ENCODE results near the gene SGCA. TPM values are rescaled to one million over a fixed set of nuclear protein-coding genes. Genes with fewer than 3 reads are reported as not detected.

SGCA gene
- total and polyA plus RNA-seq, 10 of the 15 experiments (the other 5 are each of a cell fraction or from before 2014, with no cell fraction given): 0.13 to 2.2 (median 0.50) TPM; not detected in 2

DNA sequence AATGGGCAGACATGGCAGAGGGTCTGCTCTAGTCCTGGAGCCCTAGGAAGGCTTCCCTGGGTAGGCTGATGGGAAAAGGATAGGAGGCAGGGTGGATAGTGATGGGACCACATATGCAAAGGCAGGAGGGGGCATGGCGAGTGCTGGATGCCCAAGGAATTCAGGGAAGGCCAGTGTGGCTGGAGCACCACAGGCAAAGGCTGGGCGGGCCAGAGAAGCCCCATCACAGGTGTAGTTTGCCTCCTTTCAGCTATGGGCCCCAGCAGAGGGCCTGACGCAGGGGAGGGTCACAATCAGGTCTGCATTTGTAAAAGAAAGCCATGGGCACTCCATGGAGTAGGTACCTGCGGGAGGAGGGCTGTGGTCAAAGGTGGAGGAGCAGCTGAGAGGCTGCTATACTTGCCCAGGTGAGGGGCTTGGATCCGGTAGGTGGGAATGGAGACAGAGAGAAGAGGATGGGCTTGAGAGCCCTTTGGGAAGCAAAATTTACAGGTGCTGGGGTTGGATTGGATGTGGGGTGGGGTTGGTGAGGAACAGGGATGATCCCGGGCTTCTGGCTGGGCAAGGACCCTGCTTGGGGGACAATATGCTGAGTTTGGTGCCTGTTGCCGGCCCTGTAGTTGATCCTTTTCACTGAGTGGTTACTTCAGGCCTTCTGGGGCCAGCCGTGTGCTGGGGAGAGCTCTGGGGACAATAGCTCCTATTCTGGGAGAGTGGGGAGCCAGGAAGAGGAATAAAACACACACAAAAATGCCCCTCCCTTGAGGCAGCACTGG, 42.2 kb downstream of the SGCA start:
- Histone ChIP-seq H2AFZ (ENCODE audit: control insufficient read depth, low read depth, low read length) (no peak overlapping the region), H3K4me3 (no peak overlapping the region), H3K4me1 (ENCODE audit: control insufficient read depth, insufficient read depth, low read length) (peaks cover 6% of the 10 kb centered on the region), H3K79me2 (ENCODE audit: control insufficient read depth, insufficient read depth, low read length) (no peaks in the 10 kb centered on the region), H3K36me3 (ENCODE audit: control insufficient read depth in 2 of 2, insufficient read depth in 2 of 2, low read length in 1 of 2) (no peaks in the 10 kb centered on the region), H4K20me1 (ENCODE audit: control insufficient read depth, insufficient read depth) (no peaks in the 10 kb centered on the region), H3K9ac (ENCODE audit: control insufficient read depth, insufficient read depth, low read length) (no peak overlapping the region), H3K27ac (ENCODE audit: control insufficient read depth, insufficient read depth) (no peak overlapping the region), H3K9me3 (replicated peaks; ENCODE audit: control insufficient read depth, insufficient read depth, low read length) (no peaks in the 10 kb centered on the region), H3K4me2 (ENCODE audit: control insufficient read depth, insufficient read depth) (no peak overlapping the region), H3K27me3 (replicated peaks in 1 of 2; ENCODE audit: control insufficient read depth in 2 of 2, insufficient read depth in 2 of 2, low read length in 1 of 2) (peaks cover 6% of the 10 kb centered on the region in 2 experiments; a peak in 2 of 4 replicates)
- in situ Hi-C loops (cut with MboI): loop anchor here (5.0 kb wide), 1 partner anchor 64 kb away; the partner anchor contains the start of gene TMEM92
- RAD21 ChIA-PET (ENCODE audit: unreplicated experiment): interaction anchor here (1.5 kb wide), 1 partner anchor 90 kb away, joined by 4 read pairs; no protein-coding TSS in a partner anchor
- SMC1A ChIA-PET (ENCODE audit: uncharacterized antibody, unreplicated experiment): interaction anchor here (0.7 kb wide), 1 partner anchor 46 kb away, joined by 3 read pairs; no protein-coding TSS in a partner anchor
- TF ChIP-seq POU2F2 (IDR thresholded peaks at IDR 0.05; ENCODE audit: borderline replicate concordance, low read depth, low read length): no peak
- TF ChIP-seq SIX5 (IDR thresholded peaks at IDR 0.05; ENCODE audit: low read depth, low read length, severe bottlenecking): no peak
- TF ChIP-seq, protein P1, sequence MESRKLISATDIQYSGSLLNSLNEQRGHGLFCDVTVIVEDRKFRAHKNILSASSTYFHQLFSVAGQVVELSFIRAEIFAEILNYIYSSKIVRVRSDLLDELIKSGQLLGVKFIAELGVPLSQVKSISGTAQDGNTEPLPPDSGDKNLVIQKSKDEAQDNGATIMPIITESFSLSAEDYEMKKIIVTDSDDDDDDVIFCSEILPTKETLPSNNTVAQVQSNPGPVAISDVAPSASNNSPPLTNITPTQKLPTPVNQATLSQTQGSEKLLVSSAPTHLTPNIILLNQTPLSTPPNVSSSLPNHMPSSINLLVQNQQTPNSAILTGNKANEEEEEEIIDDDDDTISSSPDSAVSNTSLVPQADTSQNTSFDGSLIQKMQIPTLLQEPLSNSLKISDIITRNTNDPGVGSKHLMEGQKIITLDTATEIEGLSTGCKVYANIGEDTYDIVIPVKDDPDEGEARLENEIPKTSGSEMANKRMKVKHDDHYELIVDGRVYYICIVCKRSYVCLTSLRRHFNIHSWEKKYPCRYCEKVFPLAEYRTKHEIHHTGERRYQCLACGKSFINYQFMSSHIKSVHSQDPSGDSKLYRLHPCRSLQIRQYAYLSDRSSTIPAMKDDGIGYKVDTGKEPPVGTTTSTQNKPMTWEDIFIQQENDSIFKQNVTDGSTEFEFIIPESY (IDR thresholded peaks at IDR 0.05): no peak
- no peak for TF ChIP-seq STAT1 (conservative IDR thresholded peaks at IDR 0.05)
- TF ChIP-seq MXI1 (IDR thresholded peaks at IDR 0.05; ENCODE audit: low read depth, low read length): no peak
- TF ChIP-seq, protein P2, sequence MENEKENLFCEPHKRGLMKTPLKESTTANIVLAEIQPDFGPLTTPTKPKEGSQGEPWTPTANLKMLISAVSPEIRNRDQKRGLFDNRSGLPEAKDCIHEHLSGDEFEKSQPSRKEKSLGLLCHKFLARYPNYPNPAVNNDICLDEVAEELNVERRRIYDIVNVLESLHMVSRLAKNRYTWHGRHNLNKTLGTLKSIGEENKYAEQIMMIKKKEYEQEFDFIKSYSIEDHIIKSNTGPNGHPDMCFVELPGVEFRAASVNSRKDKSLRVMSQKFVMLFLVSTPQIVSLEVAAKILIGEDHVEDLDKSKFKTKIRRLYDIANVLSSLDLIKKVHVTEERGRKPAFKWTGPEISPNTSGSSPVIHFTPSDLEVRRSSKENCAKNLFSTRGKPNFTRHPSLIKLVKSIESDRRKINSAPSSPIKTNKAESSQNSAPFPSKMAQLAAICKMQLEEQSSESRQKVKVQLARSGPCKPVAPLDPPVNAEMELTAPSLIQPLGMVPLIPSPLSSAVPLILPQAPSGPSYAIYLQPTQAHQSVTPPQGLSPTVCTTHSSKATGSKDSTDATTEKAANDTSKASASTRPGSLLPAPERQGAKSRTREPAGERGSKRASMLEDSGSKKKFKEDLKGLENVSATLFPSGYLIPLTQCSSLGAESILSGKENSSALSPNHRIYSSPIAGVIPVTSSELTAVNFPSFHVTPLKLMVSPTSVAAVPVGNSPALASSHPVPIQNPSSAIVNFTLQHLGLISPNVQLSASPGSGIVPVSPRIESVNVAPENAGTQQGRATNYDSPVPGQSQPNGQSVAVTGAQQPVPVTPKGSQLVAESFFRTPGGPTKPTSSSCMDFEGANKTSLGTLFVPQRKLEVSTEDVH (IDR thresholded peaks at IDR 0.05; ENCODE audit: low read depth, partially characterized antibody): no peak
- TF ChIP-seq EZH2 (IDR thresholded peaks at IDR 0.05; ENCODE audit: borderline replicate concordance, control insufficient read depth, low read depth, low read length): no peak
- no peak for TF ChIP-seq YBX1 (IDR thresholded peaks at IDR 0.05)
- no peak for TF ChIP-seq SMAD1 (IDR thresholded peaks at IDR 0.05; ENCODE audit: low read depth, partially characterized antibody)
- FAIRE-seq (no peak), DNase-seq (ENCODE audit: low read depth, low spot score) (no peak), ATAC-seq (no peak)
- no TSS peak for BruUV-seq (replicated peaks)
- intact Hi-C loops (cut with micrococcal nuclease; ENCODE audit: unreplicated experiment): no loop called here
- POLR2A ChIA-PET: interaction anchor here (0.7 to 1.3 kb wide), 2 partner anchors 85 to 814 kb away, joined by 3 to 5 read pairs; no protein-coding TSS in a partner anchor
- WGBS (ENCODE audit: insufficient coverage, insufficient replicate concordance, low lambda C conversion rate, missing lambda C conversion rate): 17% methylated on average over 8 of the region's 8 CpGs
- CTCF ChIA-PET: interaction anchor here (0.9 to 8.3 kb wide), 2 partner anchors 10 to 87 kb away, joined by 6 to 294 read pairs; no protein-coding TSS in a partner anchor

Measured in GM12878 (cell line).